GM21390 (cell line): ENCODE data around the gene UGT1A10.
"Not testable (repeated sequence)": the region's sequence is repeated elsewhere in the genome, so short reads cannot be mapped to it uniquely, and the experiment has no call there.

Experiments used
- ATAC-seq: cut with Tn5 transposase; IDR thresholded peaks from one replicate; pipeline ENCODE4 v1.9.1; 2021; ENCODE audit not compliant: unreplicated experiment

The UGT1A10 gene

GRCh38 chr2:233655043-233655442, 18.8 kb downstream of the UGT1A10 start:
- ATAC-seq: no peak

DNA sequence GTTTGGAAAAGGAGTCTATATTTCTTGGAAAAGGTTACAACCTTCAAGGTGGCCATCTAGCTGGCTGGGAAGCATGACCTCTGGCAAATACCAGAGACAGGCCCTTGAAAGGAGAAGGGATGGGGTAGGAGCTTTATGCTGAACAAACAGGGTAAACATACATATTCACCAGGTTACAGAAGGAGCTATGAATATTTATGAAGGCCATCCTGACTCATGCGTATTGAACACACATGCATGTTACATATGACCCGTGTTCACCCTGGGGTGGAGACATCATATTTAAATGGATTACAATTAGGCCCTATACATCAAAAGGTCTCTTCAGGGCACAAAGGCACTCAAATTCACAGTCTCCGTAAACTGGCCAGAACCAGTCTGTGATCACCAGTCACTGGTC, 19.7 kb downstream of the UGT1A10 start:
- not testable (repeated sequence) for ATAC-seq

- ATAC-seq: no peak
These were observed 20.2 kb downstream of the UGT1A10 start for GRCh38 chr2:233656443-233656842.

GRCh38 chr2:233658610-233659009, 22.4 kb downstream of the UGT1A10 start:
- ATAC-seq: no peak

DNA sequence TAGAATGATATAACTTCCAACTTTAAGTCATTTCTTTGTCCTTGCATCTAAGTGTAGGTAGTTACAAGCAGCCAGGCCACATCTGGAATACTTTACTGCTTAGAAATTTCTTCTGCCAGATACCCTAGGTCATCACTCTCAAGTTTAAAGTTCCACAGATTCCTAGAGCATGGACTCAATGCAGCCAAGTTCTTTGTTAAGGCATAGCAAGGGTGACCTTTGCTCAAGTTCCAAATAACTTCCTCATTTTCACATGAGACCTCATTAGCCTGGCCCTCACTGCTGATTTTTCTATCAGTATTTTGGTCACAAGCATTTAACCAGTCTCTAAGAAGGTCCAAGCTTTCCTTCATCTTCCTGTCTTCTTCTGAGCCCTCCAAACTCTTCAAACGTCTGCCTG, 27.7 kb downstream of the UGT1A10 start:
- ATAC-seq: no peak

- no peak for ATAC-seq
These were observed 32.5 kb downstream of the UGT1A10 start for GRCh38 chr2:233668605-233669260.

- ATAC-seq: no peak
These were observed 35.3 kb downstream of the UGT1A10 start, which contains the start of gene UGT1A9 for GRCh38 chr2:233671290-233672161. UGT1A9 (plus strand) TSS chr2:233671898; CDS start chr2:233671935, 37 bp downstream.

DNA sequence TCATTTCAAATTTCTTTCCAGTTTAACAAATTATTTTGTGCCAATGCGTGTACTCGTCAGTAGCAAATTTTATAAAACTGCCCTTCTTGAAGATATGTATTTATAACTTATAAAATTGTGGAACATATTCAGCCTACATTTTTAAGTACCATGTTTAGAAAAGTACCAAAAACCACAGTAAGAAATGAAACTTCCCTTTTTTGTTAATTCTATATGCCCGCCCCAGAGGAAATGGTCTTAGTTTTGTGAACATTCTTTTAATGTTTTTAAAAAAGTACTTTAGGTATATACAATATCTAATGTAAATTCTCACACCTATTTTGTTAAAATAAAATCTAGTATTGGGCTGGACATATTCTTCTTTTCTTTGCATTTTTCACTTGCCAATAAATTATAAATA, 36.6 kb downstream of the UGT1A10 start:
- no peak for ATAC-seq

DNA sequence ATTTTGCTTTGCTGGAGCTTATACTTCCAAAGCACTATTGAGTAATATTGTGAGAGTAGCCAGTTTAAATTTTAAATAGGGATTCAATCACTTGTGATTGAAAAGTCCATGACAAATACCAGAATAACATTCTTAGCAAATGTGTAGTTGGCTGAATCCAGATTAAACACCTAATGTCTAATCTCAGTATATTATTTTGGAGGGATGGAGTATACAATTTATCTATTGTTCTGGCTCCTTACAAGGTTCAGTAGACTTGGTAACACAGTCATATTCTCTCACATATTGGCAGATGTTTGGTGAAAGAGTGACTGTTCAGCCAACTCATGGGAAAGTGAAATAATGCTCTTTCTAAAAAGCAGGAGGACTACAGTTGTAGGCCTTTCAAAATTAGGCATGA, 37.6 kb downstream of the UGT1A10 start:
- no peak for ATAC-seq

- ATAC-seq: no peak
These were observed 38.1 kb downstream of the UGT1A10 start for GRCh38 chr2:233674314-233674713.

DNA sequence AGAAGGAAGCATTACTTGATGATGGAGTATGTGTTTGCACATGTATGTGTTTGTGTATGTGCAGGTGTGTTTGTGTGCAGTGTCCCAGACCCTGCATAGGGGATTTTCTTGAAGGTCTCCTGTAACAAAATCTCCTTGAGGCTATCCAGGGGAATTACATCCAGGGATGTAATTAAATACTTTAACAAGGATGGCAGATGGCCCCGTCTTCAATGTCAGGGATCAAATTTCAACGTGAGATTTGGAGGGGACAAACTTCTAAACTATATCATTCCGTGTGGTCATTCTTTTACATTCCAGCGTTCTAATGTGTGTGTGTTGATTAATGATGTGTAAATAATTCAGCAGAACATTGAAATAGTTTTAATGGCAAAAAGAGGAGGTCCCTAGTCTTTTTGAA, 38.7 kb downstream of the UGT1A10 start:
- no peak for ATAC-seq

DNA sequence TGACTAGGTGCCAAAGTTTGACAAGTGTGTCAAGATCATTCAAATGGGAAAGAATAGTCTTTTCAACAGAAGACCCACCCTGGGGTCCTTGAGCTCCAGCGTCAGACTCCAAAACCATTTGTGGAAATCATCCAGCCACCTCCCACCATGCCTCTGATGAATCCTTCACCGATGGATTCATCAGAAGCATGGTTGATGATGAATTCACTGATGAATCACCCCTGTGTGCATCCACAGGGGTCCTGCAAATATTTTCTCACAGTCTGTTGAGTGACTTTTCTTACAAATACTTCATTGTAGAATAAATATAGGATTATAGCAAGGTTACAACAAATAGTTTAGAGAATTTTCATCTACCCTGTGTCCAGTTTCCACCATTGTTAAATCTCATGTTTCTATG, 39.8 kb downstream of the UGT1A10 start:
- ATAC-seq: no peak

GRCh38 chr2:233679196-233679595, 42.9 kb downstream of the UGT1A10 start:
- ATAC-seq: no peak

DNA sequence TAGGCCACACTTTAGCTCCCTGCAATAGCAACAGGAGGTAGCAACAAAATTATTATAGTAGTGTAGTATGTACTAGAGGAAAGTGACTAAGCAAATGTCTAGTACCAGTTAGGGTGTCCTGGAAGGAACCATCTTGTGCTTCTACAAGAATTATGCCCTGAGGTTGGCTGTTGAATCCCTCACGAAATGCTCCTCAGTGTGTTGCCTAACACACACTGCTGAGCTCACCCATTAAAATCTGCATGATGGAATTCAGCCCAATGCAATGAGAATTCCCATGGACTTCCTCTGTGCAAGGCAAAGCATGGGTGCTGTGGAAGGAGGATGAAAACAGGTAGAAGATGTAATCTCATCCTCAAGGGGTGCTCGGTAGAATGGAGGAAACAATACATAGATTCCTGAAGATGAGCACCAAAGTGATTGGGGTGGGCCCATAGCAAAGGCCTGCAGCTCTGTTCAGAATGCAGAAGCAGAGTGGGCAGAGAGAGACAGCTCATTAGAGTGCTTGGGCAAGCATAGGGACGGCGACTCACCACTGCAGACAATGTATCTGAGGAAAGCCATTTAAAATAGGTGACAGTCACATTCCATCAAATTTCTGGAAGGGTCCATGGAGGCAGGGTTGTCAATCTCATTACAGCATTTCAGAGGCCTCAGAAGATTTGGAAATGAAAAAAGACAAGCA, 44.3 kb downstream of the UGT1A10 start:
- no peak for ATAC-seq

DNA sequence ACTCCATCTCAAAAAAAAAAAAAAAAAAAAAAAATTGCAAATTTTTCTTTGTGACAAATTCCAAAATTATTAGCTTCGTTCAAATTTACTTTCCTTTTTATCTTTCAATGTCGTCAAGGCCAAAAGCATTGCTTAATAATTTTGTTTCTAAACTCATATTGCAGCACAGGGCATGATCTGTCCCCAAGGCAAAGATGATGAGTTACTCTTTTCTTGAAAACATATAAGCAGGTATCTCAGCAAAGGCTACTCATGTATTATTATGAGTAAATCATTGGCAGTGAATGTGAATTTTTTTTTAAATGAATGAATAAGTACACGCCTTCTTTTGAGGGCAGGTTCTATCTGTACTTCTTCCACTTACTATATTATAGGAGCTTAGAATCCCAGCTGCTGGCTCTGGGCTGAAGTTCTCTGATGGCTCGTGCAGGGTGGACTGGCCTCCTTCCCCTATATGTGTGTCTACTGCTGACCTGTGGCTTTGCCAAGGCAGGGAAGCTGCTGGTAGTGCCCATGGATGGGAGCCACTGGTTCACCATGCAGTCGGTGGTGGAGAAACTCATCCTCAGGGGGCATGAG, 45.4 kb downstream of the UGT1A10 start, which contains the start of gene UGT1A7:
UGT1A7 (plus strand) TSS at position 381 of the 579 bp plus-strand sequence; CDS start at position 418, 37 bp downstream.
- ATAC-seq: no peak

GRCh38 chr2:233684640-233685039, 48.4 kb downstream of the UGT1A10 start:
- no peak for ATAC-seq

- no peak for ATAC-seq
These were observed 50.7 kb downstream of the UGT1A10 start for GRCh38 chr2:233686928-233687327.

DNA sequence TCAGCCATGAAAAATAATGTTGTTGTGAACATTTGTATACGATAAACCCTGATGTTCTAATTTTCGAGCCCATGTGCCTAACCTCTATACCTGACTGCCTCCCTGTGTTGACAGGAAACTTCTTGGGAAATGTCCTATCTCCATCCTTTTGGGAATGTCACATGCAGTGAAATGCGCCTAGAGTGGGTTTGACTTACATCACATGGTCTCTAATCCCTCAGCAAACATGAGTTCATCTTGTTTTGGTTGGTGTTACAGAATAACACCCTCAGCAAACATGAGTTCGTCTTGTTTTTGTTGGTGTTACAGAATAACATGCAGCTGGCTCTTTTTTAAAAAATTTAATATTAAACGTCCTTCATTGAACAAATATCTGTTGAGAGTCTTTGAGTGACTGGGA, 52.1 kb downstream of the UGT1A10 start:
- ATAC-seq: no peak

GRCh38 chr2:233689031-233689430, 52.8 kb downstream of the UGT1A10 start:
- no peak for ATAC-seq

GRCh38 chr2:233689501-233689900, 53.3 kb downstream of the UGT1A10 start:
- ATAC-seq: no peak

GRCh38 chr2:233690444-233690843, 54.2 kb downstream of the UGT1A10 start:
- no peak for ATAC-seq
